ENCODE data around the gene CAVIN1. TPM values are rescaled to one million over a fixed set of nuclear protein-coding genes. Genes with fewer than 3 reads are reported as not detected.

The CAVIN1 gene
- polyA plus RNA-seq, 1 experiment, result 734 TPM

- CTCF ChIA-PET, result interaction anchor here (0.6 to 2.4 kb wide), 13 partner anchors 9 to 419 kb away, joined by 3 to 6 read pairs (median 4); no protein-coding TSS in a partner anchor
- no peak for TF ChIP-seq CTCF (IDR thresholded peaks at IDR 0.05; ENCODE audit: insufficient read depth, low read depth, low read length)
- Histone ChIP-seq H3K27me3 (ENCODE audit: control insufficient read depth, insufficient read depth, low read length) (no peaks in the 10 kb centered on the region), H3K36me3 (ENCODE audit: control insufficient read depth, insufficient read depth, low read length) (no peaks in the 10 kb centered on the region), H3K4me3 (ENCODE audit: low read depth, low read length) (peak overlapping the region; percentile 81)
- no peak for DNase-seq (ENCODE audit: low read depth)
- POLR2A ChIA-PET, result interaction anchor here (0.9 kb wide), 1 partner anchor 36 kb away, joined by 3 read pairs; the partner anchor contains the start of gene CAVIN1
Measured at GRCh38 chr17:42459801-42460281, 36.8 kb upstream of the CAVIN1 start.

GRCh38 chr17:42459256-42459800 is 36.3 kb upstream of the CAVIN1 start:
- no peak for DNase-seq (ENCODE audit: low read depth)
- H3K4me3 ChIP-seq (ENCODE audit: low read depth, low read length), result peak overlapping the region; percentile 81
- H3K36me3 ChIP-seq (ENCODE audit: control insufficient read depth, insufficient read depth, low read length), result no peaks in the 10 kb centered on the region
- CTCF ChIA-PET, result interaction anchor here (0.6 to 2.4 kb wide), 10 partner anchors 10 to 419 kb away, joined by 3 to 6 read pairs (median 4); no protein-coding TSS in a partner anchor
- TF ChIP-seq CTCF (IDR thresholded peaks at IDR 0.05; ENCODE audit: insufficient read depth, low read depth, low read length), result peak; percentile 51
- H3K27me3 ChIP-seq (ENCODE audit: control insufficient read depth, insufficient read depth, low read length), result no peaks in the 10 kb centered on the region
- POLR2A ChIA-PET, result interaction anchor here (0.6 to 0.9 kb wide), 2 partner anchors 28 to 36 kb away, joined by 3 to 4 read pairs; partner anchors contain the start of gene CAVIN1

GRCh38 chr17:42458497-42459255 is 35.6 kb upstream of the CAVIN1 start, which contains the start of gene ATP6V0A1:
Gene ATP6V0A1 (plus strand): TSS chr17:42458878. CDS start chr17:42460895, 2,017 bp downstream.
- H3K4me3 ChIP-seq (ENCODE audit: low read depth, low read length), result peak within 1 kb of the TSS; percentile 81
- CTCF ChIA-PET, result interaction anchor here (1.0 to 1.4 kb wide), 2 partner anchors 19 to 52 kb away, joined by 4 to 6 read pairs; no protein-coding TSS in a partner anchor
- no peak for DNase-seq (ENCODE audit: low read depth)
- H3K27me3 ChIP-seq (ENCODE audit: control insufficient read depth, insufficient read depth, low read length), result no peaks in the 10 kb centered on the region
- no peaks in the 10 kb centered on the region for H3K36me3 ChIP-seq (ENCODE audit: control insufficient read depth, insufficient read depth, low read length)
- no peak for TF ChIP-seq CTCF (IDR thresholded peaks at IDR 0.05; ENCODE audit: insufficient read depth, low read depth, low read length)
- POLR2A ChIA-PET, result interaction anchor here (0.6 to 0.9 kb wide), 2 partner anchors 28 to 35 kb away, joined by 3 to 4 read pairs; partner anchors contain the start of gene CAVIN1

- CTCF ChIA-PET, result interaction anchor here (0.5 to 1.7 kb wide), 4 partner anchors 15 to 1919 kb away, joined by 3 to 6 read pairs (median 4); no protein-coding TSS in a partner anchor
- POLR2A ChIA-PET, result no interaction called here
- H3K27me3 ChIP-seq (ENCODE audit: control insufficient read depth, insufficient read depth, low read length), result no peaks in the 10 kb centered on the region
- no peak for TF ChIP-seq CTCF (IDR thresholded peaks at IDR 0.05; ENCODE audit: insufficient read depth, low read depth, low read length)
- H3K36me3 ChIP-seq (ENCODE audit: control insufficient read depth, insufficient read depth, low read length), result no peaks in the 10 kb centered on the region
- H3K4me3 ChIP-seq (ENCODE audit: low read depth, low read length), result no peak overlapping the region
- no peak for DNase-seq (ENCODE audit: low read depth)
Measured at GRCh38 chr17:42457107-42457792, 34.2 kb upstream of the CAVIN1 start.

Measured in BJ (cell line).